GM19240 (cell line): ENCODE measurements around the gene CTIF.

ENCODE experiments used
- DNase-seq: peaks from one replicate; pipeline ENCODE4 v3.0.0; 2011; ENCODE audit warnings: low spot score; ENCODE audit not compliant: insufficient read length

The CTIF gene

DNA sequence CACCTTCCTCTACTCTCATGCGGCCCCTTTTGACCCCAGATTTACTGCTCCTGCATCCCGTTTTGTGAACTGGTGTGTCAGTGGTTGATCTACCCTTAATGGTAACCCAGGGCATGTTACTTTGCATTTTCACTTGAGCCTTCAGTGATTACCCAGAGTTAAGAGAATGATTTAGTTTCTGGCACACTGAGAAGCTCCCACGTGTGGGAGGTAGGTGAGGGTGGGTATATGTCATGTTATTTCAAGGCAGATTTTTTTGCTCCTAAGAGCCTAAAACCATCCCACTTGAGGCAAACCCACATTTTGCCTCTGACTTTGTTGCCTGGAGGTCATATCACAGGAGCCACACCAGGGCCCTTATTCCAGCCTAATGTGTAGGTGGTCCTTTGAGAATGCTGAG is 186.7 kb downstream of the CTIF start:
- DNase-seq, result no peak

DNA sequence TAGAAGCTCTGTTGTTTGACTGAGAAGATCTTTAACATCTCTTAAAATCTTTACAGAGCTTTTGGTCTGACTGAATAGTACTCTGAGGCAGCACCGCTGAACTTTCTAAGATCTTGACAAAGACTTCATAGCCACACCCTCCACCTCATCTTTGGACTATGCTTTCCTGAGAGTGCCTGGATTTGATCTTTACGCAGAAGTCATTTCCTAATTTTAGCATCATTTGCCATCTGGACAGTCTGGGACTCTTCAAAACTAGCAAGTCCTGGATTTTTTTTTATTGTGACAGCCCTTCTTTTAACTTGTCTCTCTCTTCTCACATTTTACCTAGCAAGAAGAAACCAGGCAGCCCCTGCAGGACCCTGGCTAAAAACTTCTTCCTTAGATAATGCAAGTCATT is 188.8 kb downstream of the CTIF start:
- no peak for DNase-seq

DNA sequence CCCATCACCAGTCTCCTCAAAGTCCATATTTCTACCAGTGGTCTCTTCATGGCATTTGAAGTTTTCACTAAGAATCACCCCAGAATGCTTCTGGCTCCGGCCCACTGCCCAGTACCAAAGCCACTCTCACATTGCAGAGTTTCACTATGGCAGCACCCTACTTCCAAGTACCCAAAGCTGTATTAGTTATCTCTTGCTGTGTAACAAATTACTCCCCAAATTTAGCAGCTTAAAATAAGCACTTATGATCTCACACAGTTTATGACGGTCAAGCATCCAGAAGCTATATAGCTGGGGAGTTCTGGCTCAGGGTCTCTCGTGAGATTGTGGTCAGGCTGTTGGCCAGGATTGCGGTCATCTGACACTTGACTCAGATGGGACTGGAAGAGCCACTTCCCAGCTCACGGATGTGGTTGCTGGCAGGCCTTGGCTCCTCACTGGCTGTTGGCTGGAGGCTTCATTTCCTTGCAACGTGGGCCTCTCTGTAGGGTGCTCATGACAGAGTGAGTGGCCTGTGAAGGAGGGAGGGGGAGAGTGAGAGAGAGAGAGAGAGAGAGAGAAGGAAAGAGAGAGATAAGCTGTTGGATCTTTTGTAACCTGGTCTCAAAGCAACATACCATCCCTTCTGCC is 189.5 kb downstream of the CTIF start:
- DNase-seq, result no peak

DNA sequence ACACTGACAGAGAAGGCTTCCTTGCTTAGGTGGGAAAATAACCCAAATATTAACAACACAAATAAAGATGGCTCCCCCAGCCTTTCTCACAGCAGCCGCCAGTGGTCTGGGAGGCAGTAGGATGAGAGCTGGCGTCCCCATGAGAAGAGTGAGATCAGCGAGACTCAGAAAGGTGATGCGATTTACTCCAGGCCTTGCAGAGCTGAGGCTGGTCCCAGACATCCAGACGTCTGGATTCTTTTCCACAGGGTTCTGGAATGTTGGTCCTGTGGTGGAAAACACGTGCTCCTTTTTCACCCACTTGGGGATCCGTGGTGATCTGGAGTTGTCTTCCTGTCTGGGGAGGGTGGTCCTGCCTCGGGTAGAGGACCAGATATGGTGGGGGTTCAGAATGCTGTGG is 190.6 kb downstream of the CTIF start:
- no peak for DNase-seq

DNA sequence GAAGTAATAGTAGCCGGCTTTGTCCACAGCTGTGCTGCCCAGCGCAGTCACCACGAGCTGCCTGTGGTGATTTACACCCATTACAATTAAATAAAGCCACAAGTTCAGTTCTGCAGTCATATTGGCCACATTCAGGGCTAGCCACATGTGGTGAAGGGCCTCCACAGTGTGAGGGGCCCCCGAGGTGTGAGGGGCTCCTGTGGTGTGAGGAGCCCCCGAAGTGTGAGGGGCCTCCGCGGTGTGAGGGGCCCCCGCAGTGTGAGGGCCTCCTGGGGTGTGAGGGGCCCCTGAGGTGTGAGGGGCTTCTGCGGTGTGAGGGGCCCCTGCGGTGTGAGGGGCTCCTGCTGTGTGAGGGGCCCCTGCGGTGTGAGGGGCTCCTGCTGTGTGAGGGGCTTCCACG is 191.2 kb downstream of the CTIF start:
- DNase-seq, result no peak

DNA sequence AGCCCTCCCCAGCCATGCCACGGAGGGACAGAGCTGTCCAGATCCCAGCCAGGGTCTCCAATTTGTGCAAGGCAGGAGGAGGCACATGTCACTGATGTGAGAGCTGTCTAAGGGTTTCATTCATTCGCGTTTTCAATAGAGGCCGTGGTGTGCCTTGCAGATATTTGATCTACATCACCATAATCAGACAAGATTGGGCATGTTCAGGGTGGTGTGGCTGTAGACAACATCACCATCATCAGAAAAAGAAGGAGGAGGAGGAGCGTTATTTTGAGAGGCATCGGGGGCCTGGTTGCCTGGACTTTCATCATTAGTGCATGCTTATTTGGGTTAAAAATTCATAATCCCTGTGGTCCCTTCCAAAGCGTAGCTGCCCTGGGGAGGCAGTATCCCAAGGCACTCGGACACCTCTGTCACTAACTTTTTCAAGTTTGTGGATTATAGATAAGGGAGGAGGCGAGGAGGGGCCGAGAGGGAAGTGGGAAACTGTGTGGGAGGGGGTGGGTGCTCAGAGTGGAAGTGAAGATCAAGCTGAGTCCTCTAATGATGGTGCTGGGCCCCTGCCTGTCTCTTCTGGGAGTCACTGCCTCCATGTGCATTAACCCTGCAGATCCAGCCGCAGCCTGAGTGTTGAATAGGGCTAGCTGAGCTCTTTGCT is 194.1 kb downstream of the CTIF start:
- DNase-seq, result no peak

DNA sequence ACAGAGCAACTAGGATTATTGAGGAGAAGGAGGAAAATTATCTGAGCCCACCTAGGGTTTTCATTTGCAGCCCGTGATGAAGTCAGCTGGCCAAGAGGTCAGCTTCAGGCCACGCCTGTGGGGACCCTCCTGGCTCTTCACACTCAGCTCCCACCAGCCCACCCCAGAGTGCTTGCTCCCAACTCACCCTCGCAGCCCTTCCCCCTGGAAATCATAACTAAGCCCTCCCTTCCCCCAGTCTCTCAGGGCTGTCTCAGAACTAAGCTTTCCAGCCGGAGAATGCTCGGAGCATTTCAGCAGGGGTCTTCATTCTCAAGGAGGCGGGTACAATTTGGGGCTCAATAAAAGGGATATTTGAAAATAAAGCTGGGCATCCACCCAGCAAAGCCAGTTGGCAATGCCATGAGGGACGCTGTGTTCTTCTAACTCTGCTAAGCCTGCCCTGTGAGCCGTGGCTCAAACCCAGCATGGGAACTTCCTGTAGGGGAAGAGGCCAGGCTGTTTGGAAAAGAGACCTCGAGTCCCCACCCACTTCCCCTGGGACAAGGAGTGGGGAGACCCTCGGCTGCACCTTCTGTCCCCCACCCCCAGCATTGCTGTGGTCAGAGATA is 194.9 kb downstream of the CTIF start:
- no peak for DNase-seq

DNA sequence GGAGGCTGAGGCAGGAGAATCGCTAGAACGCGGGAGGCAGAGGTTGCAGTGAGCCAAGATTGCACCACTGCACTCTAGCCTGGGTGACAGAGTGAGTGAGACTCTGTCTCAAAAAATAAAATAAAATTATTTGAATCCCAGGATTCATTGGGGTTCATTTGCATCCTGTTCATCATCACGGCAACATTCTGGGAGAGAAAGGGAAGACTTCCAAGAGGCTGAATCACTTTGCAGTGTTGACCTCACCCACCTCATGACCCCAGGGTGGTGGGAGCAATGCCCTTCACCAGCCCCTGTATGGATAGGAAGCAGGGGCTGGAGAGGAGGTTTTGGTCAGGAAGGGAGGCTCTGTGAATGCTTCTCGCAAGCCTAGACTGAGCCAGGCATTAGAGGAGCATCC is 195.6 kb downstream of the CTIF start:
- DNase-seq, result no peak

DNA sequence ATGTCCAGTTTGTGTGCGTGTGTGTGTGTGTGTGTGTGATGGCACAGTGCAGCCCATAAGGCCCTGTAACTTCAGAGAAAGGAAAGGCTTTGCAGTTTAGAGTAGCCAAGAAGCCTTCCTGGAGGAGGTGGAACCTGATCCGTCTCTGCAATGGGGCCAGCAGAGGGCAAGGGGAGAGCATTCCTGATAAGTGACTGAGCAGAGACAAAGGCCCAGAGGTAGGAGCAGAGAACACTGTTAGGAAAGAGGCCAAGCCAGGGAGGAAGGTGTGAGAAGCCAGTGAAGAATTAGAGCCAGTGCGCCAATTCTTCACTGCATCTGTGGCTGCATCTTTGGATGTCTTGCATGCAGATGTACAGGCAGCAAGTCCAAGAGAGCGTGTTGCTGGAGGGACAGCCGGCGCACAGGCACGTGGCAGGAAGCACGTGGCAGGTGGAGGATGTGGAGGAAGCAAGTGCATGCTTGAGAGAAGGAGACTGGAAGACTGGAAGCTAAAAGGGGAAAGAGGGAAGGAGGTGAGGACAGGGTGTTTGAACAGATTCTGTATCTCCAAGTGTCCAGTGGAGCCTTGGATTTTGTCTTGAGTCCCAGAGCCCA is 196.3 kb downstream of the CTIF start:
- no peak for DNase-seq

DNA sequence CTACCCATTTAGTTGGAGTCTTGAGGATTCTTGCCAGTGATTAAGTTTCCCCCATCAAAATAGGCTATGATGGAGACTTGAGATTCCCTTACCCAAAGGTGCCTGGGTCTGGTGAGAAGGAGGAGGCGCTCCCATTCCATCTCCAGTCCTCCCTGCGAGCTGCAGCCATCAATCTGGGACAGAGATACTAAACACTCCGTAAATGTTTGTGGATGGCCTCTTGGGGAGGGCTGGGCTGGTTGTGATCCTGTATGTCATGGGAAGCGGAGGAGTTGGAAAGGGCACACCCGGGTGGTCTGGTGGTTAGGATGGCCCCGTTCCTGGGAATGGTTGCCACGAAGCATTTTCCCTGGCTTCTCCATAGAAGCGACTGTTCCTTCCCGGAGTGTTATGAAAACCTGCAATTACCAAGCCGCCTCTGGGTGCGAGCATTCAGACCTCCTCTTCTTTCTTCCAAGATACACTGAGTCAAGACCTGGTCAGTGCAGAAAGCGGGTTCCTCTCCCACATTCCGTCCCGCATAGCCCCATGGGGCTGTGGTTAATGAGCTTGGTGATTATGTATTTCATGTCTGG is 196.9 kb downstream of the CTIF start:
- no peak for DNase-seq

DNA sequence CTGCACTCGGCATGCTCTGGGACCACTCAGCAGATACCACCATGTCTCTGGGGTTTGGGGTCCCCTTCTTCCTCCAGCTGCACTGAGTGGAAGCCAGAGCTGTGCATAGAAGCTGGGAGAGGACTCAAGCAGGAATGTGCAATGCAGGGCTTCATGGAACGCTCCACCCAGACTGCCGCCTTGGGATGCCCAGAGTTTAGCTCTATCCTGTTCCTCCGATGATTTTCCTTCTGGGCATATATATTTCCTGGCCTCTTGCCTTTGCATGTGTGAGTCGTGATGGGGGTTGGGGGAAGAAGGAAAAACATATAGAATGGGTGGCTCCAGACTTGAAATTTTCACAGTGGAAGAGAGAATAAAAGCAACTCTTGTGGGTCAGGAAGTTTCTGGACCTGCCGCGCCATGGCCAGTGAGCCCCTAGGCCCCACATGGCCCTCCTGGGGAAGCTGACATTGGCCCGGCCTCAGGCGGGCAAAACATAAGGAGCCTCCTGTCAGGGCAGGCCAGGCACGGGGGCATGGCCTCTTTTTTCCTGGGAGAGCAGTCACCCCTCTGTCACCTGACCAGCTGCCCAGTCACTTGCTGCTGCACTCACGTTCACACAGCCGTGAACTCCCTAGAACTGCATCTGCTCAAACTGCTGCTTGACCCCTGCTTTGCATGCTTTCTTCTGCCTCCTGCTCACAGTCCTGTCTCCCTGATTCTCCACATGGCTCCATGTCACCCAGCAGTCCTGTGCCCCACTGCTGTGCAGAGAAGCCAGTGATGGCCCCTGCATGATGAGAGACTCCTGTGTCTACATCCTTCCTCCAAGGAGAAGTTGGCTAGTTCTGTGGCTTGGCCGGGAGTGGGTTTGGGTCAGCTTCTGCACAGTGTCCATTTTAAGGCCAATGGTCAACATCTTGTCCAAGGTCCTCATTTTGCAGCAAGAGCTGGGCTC is 197.8 kb downstream of the CTIF start:
- no peak for DNase-seq

DNA sequence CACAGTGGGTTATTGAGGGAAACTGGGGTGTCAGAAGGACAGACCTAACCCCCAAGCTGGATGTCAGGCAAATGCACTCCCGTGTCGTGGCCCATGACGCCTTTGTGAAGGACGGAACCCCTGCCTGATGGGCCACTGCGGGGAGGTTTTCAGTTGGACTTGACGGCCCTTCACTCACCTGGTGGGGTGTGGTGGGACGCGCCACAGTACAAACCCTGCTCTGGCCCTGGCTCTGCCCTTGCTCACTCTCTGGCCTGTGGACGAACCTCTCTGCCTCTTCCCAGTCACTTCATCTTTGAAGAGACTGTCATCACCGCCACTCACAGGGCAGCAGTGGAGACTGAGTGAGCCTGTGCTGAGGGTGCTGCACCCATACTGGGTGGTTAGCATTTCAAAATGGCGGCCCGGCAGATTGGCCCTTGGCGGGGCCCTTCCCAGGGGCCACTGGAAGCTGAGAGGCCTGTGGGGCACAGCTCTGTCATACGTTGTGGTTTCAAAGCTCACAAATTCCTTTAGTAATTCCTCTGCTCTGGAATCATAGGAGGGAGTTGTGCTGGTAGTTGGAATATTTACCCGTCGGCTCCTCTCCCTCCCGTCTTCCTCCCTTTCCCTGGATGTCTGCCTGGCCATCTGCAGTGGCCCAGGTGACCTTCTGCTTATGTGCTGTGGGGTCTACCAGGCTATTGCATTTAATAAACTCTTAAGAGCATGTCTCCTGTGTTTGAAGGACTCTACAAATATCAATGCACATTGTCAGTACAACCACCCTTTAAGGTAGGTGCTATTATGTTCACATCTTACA is 200.6 kb downstream of the CTIF start:
- DNase-seq, result no peak

DNA sequence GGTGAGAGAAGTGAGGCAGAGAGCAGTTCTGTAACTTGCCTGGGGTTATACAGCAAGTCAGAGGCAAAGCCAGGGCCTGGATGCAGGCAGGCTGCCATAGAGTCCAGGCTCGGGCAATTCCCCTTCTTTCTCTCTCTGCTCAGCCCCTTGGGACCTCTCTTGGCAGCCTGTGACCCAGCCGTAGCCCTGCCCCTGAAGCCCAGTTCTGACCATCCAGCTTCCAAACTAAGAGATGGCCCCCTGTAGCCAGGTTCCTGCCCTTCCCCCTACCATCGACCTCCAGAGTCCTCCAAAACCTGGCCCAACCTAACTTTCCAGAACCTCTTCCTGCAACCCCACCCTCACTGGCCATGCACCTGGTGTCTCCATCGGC is 201.2 kb downstream of the CTIF start:
- DNase-seq, result no peak

DNA sequence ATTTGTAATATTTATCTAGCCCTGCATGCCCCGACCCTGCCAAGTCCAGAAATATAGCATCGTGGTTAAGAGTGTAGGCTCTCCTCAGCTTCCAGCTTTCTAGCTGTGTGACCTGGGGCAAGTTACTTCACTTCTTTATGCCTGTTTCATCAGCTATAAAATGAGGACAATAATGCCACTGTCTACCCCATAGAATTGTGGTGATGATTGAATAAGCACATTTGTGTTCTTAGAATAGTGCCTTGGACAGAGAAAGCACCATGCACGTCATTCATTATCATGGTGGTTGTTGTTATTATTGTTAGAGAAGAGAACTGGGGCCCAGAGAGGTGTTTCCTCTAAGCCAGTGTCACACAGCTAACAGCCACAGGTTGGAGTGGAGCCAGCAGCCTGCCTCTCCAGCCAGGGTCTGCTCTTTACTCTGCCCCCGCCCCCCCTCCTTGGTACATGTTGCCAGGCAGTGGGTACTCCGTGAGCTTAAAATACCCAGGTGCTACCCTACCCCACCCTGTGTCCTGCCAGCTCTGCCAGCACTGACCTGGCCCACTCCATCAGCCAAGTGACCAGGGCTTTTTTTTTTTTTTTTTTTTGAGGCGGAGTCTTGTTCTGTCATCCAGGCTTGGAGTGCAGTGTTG is 202.1 kb downstream of the CTIF start:
- DNase-seq, result no peak

DNA sequence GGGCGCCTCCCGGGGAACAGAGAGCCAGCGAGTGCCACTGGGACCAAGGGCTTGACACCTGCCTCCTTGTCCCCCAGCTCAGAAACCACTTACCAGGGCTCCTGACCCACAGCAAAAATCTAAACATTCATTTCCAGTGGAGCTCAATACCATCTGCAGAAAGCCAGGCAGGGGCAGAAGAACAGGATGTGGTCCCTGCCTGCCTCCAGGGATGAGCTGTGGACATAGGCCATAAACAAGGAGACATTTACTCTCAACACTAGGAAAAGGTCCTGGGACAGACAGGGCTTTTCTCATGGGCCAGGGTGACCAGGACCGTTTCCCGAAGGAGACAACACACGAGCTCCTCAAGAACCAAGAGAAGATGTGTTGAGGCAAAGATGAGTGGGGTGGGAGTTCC is 203.0 kb downstream of the CTIF start:
- DNase-seq, result no peak

DNA sequence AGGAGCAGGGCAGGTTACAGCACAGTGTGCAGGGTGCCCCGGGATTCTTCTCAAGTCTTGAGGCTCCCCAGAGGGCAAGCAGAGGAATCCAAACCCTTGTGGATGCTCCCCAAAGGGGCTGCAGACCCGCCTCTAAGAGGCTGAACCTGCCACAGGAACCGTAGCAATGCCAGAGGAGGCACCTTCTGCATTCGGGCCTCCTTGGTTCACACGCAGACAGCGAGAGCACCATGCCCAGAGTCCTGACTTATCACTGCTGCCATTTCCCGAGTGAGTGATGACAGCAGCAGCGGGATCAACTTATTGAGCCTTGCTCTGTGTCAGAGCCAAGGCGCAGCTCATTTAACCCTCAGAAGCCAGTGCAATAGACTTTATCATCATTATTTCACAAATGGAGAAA is 203.5 kb downstream of the CTIF start:
- no peak for DNase-seq

DNA sequence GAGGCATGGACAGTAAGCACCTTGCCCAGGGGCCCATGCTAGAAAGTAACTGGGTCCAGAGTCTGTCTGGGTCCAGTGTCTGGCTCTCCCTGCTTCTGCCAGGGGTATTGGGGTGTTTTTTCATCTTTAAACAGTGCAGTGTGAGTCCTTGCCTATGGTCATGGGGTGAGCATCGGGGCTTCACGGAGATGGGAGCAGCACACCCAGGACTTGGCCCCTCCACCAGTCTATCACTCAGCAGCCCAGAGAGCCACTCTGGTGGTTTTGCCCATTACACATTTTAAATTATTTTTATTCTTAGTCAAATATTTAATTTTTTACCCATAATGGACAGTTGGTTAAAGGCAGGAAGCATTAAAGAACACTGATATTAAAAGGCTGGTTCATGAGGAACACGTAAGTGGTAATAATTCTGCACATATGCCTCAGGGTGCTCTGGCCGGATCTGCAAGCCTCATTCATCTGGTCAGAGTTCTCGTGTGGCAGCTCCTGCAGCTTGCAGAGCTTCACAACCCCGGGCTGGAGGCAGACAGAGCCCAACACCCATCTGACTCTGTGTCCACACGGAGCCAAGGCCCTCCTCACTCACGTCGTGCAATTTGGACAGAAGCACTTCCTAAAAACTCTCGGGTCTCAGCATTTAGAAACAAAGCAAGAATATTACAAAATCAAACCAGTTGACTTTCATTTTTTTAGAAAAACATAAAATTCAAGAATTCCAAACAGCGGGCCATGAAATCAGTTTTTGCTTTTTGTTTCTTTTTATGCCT is 204.1 kb downstream of the CTIF start:
- no peak for DNase-seq

DNA sequence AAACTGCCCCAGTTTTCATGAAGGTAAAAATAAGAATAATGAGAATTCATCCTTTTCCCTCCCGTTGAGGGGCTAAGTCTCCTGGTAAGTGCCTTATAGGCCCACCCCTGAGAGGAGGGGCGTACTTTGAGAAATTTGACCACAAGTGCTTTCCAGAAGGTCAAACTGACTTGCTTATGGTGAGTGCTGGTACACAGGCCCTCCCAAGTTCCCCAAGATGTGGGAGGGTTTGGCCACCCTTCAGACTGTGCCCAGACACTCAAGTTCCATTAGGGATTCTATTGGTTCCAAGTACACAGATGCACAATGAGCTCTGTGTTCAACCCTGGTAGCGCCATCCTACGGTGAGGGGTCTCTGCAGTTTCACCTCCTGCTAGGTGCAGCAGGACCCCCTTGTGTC is 205.1 kb downstream of the CTIF start:
- no peak for DNase-seq

DNA sequence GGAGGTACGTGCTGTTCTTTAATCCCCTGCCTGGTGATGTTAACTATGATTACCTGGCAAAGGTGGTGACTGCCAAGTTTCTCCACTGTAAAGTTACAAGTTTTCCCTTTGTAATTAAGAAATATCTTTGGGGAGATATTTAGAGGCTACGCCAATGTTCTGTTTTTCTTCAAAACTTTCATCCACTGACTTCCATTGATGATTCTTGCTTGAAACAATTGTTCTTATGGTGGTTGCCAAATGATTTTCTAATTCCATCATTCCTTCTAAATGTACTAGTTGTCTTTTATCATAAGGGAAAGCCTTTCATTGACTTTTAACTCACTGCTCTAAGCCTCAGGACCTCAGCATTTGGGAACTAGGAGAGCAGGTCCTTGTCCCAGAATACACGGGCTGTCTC is 206.5 kb downstream of the CTIF start:
- no peak for DNase-seq
